ENCODE data around the gene NDUFS7. TPM values are rescaled to one million over a fixed set of nuclear protein-coding genes. Genes with fewer than 3 reads are reported as not detected.
"Not testable (repeated sequence)": the region's sequence is repeated elsewhere in the genome, so short reads cannot be mapped to it uniquely, and the experiment has no call there.

The NDUFS7 gene
- total RNA-seq, 3 donors from 2014 or later = 118 to 160 (median 148) TPM

DNA sequence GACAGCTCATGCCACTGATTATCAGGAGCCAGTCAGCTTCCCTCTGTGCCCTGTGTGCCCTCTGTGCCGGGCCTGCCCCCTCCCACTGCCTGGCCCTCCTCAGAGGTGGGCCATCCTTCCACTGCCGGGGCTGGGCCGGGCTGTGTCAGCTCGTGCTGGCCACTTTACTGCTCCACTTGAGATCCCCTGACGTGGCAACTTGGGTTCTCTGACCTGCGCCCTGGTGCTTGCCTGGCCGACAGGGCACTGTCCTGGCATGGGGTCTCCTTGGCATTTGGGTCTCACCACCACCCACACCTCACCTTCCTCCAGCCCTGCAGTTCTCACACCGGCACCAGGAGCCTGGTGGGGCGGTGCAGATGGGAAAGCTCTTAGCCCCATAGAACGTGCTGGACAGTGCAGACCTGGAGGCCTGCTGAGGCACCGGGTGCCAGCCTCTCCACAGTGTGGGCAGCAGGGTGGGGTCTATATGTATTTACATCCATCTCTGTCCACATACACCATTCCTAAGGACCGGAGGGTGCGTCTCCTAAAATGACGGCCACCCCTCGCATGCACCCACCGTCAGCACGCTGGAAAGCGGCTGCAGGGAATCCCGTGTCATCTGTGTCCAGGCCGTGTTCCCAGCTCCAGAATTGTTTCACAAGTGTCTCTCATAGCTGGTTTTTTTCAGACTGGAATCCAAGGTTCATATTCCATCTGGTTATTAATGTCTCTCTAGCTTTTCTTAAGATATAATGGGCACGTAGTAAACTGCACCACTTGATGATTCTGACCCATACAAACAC lies 35.4 kb downstream of the NDUFS7 start:
- no peak overlapping the region for H3K4me3 ChIP-seq
- intact Hi-C loops (cut with DNase I, micrococcal nuclease) = no loop called here
- no peaks in the 10 kb centered on the region for H3K9me3 ChIP-seq
- peaks cover 18% of the 10 kb centered on the region for H3K36me3 ChIP-seq (ENCODE audit: low read depth)
- DNase-seq = no peak
- ATAC-seq = no peak
- TF ChIP-seq, protein P1, sequence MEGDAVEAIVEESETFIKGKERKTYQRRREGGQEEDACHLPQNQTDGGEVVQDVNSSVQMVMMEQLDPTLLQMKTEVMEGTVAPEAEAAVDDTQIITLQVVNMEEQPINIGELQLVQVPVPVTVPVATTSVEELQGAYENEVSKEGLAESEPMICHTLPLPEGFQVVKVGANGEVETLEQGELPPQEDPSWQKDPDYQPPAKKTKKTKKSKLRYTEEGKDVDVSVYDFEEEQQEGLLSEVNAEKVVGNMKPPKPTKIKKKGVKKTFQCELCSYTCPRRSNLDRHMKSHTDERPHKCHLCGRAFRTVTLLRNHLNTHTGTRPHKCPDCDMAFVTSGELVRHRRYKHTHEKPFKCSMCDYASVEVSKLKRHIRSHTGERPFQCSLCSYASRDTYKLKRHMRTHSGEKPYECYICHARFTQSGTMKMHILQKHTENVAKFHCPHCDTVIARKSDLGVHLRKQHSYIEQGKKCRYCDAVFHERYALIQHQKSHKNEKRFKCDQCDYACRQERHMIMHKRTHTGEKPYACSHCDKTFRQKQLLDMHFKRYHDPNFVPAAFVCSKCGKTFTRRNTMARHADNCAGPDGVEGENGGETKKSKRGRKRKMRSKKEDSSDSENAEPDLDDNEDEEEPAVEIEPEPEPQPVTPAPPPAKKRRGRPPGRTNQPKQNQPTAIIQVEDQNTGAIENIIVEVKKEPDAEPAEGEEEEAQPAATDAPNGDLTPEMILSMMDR (IDR thresholded peaks at IDR 0.05) = no peak
- peaks cover 21% of the 10 kb centered on the region for H3K4me1 ChIP-seq (ENCODE audit: low read depth)

DNA sequence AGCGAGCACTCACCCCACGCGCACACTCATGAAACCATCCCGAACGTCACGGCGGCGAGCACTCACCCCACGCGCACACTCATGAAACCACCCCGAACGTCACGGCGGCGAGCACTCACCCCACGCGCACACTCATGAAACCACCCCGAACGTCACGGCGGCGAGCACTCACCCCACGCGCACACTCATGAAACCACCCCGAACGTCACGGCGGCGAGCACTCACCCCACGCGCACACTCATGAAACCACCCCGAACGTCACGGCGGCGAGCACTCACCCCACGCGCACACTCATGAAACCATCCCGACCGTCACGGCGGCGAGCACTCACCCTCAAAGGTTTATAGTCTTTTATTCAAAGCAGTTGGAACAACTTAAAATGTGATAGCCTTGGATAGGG lies 36.4 kb downstream of the NDUFS7 start:
- H3K36me3 ChIP-seq (ENCODE audit: low read depth) = peaks cover 18% of the 10 kb centered on the region
- peaks cover 14% of the 10 kb centered on the region for H3K4me1 ChIP-seq (ENCODE audit: low read depth)
- H3K9me3 ChIP-seq; intact Hi-C loops (cut with DNase I, micrococcal nuclease); ATAC-seq; DNase-seq; H3K4me3 ChIP-seq: not testable (repeated sequence)

DNA sequence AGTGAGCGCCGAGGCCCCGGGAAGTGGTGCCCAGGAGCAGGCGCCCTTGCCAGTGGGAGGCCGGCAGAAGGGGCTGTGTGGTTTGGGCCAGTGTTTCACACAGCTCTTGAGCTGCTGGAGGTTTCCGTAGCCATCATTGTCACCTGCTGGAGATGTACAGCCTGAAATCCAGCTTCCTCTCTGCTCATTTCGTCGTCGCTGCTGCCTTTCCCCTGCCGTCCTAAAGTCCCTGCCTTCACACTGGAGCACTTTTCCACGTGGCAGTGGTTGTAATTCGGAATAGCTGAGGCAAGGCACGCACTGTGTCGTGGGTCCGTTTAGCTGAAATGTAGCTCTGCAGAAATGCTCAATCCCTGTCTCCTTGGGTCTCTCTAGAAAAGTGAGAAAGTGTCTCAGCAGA lies 36.9 kb downstream of the NDUFS7 start:
- Histone ChIP-seq H3K36me3 (ENCODE audit: low read depth) (peaks cover 18% of the 10 kb centered on the region), H3K4me3 (no peak overlapping the region)
- intact Hi-C loops (cut with DNase I, micrococcal nuclease) = no loop called here

DNA sequence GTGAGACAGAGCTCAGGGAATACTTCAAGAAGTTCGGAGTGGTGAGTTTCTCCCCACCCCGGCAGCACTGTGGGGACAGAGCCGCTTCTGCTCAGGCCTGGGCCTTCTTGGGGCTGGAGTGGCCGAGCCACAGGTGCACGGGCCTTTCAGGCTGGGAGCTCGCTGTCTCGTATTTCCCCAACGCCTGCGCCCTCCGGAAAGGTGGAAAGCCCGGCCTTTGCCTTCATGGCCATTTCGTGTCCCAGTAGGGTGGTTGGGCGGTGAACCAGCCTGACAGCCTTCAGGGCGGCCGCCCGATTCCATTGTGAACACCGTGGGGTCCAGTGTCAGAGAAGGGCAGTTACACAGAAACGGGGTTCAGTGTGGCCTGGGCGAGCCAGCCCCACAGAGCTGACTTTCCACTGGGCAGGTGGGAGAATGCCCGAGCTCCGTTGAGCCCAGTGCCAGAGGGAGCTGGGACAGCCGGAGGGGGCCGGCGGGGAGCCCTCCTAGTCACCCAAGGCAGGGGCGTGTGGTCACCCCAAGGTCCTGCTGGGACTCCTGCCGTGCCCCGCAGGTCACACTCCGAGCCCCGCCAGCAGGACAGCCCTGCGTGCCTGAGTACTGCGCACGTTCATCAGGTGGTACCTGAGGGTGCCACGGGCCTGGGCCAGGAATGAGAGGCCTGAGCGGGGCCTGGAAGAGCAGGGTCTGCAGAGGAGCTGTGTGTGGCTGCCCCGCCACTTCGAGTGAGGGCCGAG lies 37.7 kb downstream of the NDUFS7 start:
- TF ChIP-seq, protein P1 (IDR thresholded peaks at IDR 0.05) = no peak
- peaks cover 3% of the 10 kb centered on the region for H3K4me1 ChIP-seq (ENCODE audit: low read depth)
- ATAC-seq (no peak), DNase-seq (peak in 1 of 3 donors; percentile 45)
- peaks cover 18% of the 10 kb centered on the region for H3K36me3 ChIP-seq (ENCODE audit: low read depth)
- H3K4me3 ChIP-seq = no peak overlapping the region
- intact Hi-C loops (cut with DNase I, micrococcal nuclease) = no loop called here
- no peaks in the 10 kb centered on the region for H3K9me3 ChIP-seq

More for the DNA sequence above, 36.9 kb downstream of the NDUFS7 start:
- Histone ChIP-seq H3K4me1 (ENCODE audit: low read depth) (peaks cover 11% of the 10 kb centered on the region), H3K9me3 (no peaks in the 10 kb centered on the region)
- TF ChIP-seq, protein P1 (IDR thresholded peaks at IDR 0.05) = no peak
- DNase-seq (no peak), ATAC-seq (no peak)

DNA sequence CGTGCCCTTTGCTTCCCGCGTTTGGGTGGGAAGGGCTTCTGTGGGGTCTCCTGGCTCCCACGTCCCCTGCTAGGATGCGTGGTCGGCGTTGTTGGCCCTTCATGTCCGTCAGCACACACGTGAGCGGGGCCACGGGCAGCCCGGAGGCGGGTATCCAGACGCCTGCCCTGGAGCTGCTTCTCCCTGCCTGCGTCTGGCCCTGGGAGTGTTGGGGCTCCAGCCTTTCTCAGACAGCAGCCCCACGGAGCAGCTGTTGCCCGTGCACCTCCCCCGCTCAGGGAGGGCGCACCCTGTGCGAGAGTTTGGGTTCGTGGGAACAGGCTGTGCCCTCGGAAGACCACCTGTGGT lies 38.2 kb downstream of the NDUFS7 start:
- intact Hi-C loops (cut with DNase I, micrococcal nuclease) = no loop called here
- TF ChIP-seq, protein P1 (IDR thresholded peaks at IDR 0.05) = no peak

DNA sequence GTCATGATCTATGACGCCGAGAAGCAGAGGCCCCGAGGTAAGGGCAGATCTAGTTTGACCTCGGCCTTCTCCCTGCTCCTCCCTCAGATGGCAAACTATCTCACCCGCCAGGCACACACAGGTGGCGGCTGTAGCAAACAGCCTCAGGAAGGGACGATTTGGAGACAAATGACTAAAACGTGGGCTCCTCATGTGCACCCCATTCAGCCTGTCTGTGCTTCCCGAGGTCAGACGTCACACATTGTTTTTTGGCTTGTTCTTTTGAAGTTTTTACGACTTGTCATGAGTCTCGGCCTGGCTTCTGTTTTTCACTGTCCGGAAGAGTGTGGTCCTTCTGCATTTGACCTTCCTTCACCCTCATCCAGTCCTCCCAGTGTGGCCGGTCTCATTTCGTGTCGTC lies 38.7 kb downstream of the NDUFS7 start:
- H3K9me3 ChIP-seq = no peaks in the 10 kb centered on the region
- H3K4me1 ChIP-seq (ENCODE audit: low read depth) = no peaks in the 10 kb centered on the region
- intact Hi-C loops (cut with DNase I, micrococcal nuclease) = no loop called here
- peaks cover 18% of the 10 kb centered on the region for H3K36me3 ChIP-seq (ENCODE audit: low read depth)
- DNase-seq (no peak), ATAC-seq (no peak)
- no peak overlapping the region for H3K4me3 ChIP-seq
- TF ChIP-seq, protein P1 (IDR thresholded peaks at IDR 0.05) = no peak

More for the DNA sequence above, 38.2 kb downstream of the NDUFS7 start:
- DNase-seq (peak in 1 of 3 donors; percentile 41), ATAC-seq (no peak)
- H3K4me3 ChIP-seq = no peak overlapping the region
- H3K9me3 ChIP-seq = no peaks in the 10 kb centered on the region
- no peaks in the 10 kb centered on the region for H3K4me1 ChIP-seq (ENCODE audit: low read depth)
- peaks cover 18% of the 10 kb centered on the region for H3K36me3 ChIP-seq (ENCODE audit: low read depth)

Measured in mucosa of descending colon (tissue), 3 donors.